GM20000 (cell line): ENCODE results near the gene ZNF76.

Source experiments
- DNase-seq: peaks from one replicate; pipeline ENCODE4 v3.0.0; 2012; ENCODE audit warnings: low spot score
- TF ChIP-seq, protein P1 (sequence below): IDR thresholded peaks from 2 replicates; pipeline ENCODE4 v1.5.1; 2012; ENCODE audit warnings: mild to moderate bottlenecking, control low read depth; ENCODE audit errors: extremely low read depth, missing control alignments

The ZNF76 gene

GRCh38 chr6:35258858-35259193 is 709 bp upstream of the ZNF76 start:
- TF ChIP-seq, protein P1, sequence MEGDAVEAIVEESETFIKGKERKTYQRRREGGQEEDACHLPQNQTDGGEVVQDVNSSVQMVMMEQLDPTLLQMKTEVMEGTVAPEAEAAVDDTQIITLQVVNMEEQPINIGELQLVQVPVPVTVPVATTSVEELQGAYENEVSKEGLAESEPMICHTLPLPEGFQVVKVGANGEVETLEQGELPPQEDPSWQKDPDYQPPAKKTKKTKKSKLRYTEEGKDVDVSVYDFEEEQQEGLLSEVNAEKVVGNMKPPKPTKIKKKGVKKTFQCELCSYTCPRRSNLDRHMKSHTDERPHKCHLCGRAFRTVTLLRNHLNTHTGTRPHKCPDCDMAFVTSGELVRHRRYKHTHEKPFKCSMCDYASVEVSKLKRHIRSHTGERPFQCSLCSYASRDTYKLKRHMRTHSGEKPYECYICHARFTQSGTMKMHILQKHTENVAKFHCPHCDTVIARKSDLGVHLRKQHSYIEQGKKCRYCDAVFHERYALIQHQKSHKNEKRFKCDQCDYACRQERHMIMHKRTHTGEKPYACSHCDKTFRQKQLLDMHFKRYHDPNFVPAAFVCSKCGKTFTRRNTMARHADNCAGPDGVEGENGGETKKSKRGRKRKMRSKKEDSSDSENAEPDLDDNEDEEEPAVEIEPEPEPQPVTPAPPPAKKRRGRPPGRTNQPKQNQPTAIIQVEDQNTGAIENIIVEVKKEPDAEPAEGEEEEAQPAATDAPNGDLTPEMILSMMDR = no peak
- no peak for DNase-seq

DNA sequence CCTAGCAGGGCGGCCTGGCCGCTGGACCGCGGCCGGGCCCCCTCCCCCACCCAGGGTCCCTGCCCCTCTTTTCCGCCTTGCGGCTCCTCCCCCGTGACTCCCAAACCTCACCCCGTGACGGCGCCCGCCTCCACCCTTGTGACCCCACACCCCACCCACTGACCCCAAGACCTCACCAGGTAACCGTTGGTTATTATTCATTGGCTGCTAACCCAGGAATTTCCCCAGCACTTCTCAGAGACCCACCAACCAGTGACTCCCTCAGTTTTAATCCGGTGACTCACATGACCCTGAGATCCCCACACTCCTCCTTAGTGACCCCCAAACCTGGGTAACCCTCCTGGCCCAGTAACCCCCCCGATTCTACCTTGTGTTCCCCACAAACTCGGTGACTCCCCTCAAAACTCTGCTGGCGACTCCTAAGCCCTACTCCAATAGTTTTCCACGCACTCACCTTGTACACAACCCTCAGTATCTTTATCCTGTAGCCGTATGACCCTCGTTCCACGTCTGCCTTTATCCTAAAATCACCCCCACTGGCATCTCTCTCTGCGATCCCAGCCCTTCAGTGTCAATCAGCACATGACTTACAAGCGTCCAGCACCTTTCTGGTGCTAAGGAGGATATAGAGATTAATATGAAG is 534 bp downstream of the ZNF76 start:
- peak; percentile 90 for DNase-seq
- TF ChIP-seq, protein P1 = no peak

- no peak for DNase-seq
- TF ChIP-seq, protein P1 = no peak
Measured at GRCh38 chr6:35260591-35261570, 1.3 kb downstream of the ZNF76 start.

- no peak for DNase-seq
- TF ChIP-seq, protein P1 = no peak
Measured at GRCh38 chr6:35262596-35262995, 3.1 kb downstream of the ZNF76 start.

GRCh38 chr6:35264550-35265274 is 5.2 kb downstream of the ZNF76 start:
- no peak for DNase-seq
- TF ChIP-seq, protein P1 = no peak

DNA sequence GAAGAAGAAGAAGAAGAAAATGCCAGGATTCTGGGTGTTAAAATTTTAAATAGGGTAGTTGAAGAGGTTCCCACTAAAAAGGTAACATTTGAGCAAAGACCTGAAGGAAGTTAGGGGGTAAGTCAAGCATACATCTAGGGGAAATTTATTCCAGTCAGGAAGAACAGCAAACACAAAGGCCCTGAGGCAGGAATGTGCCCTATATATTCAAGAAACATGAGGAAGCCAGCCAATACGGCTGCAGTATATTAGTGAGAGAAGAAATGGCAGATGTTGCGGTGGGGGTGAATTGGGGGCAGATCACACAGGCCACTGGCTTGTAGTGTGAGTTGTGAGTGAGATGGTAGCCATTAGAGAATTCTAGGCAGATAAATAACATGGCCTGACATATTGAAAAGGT is 6.0 kb downstream of the ZNF76 start:
- DNase-seq = no peak
- TF ChIP-seq, protein P1 = no peak
